GM23338 (cell line): ENCODE data around the gene MAMLD1. TPM values are rescaled to one million over a fixed set of nuclear protein-coding genes. Genes with fewer than 3 reads are reported as not detected.
"Not testable (repeated sequence)": the region's sequence is repeated elsewhere in the genome, so short reads cannot be mapped to it uniquely, and the experiment has no call there.

Experiments
- ATAC-seq: fragments of 200-7000 bp; cut with Tn5 transposase; 3 replicates; pipeline ENCODE4 v1.9.1; 2020
- DNase-seq: peaks from one replicate; pipeline ENCODE4 v3.0.0-alpha.2; 2015; ENCODE audit warnings: low spot score
- H2AFZ ChIP-seq: fragments of 200-600 bp; sonication (generic); 2 replicates; pipeline ENCODE4 v1.8.0; 2016; ENCODE audit warnings: antibody characterized with exemption, mild to moderate bottlenecking, moderate library complexity
- H3F3A ChIP-seq: fragments of 200-600 bp; sonication (generic); replicated peaks from 2 replicates; pipeline ENCODE4 v1.8.0; 2017; ENCODE audit warnings: antibody characterized with exemption, mixed run types, low read depth
- H3K27ac ChIP-seq: fragments of 200-600 bp; sonication (generic); 2 replicates; pipeline ENCODE4 v1.6.1; 2016; ENCODE audit warnings: low read depth
- H3K27me3 ChIP-seq: fragments of 200-600 bp; sonication (generic); 2 replicates; pipeline ENCODE4 v1.8.0; 2016; ENCODE audit warnings: mild to moderate bottlenecking, mixed run types, moderate library complexity; ENCODE audit not compliant: insufficient read depth
- H3K36me3 ChIP-seq: fragments of 200-600 bp; sonication (generic); 2 replicates; pipeline ENCODE4 v1.8.0; 2016; ENCODE audit warnings: mild to moderate bottlenecking; ENCODE audit not compliant: insufficient read depth
- H3K4me1 ChIP-seq: fragments of 200-600 bp; sonication (generic); 2 replicates; pipeline ENCODE4 v1.8.0; 2016; ENCODE audit warnings: mild to moderate bottlenecking, moderate library complexity; ENCODE audit not compliant: insufficient read depth
- H3K4me2 ChIP-seq: fragments of 200-600 bp; sonication (generic); 2 replicates; pipeline ENCODE4 v1.7.1; 2017; ENCODE audit warnings: mixed run types
- H3K4me3 ChIP-seq: fragments of 200-600 bp; sonication (generic); 2 replicates; pipeline ENCODE4 v1.6.1; 2016; ENCODE audit warnings: mixed run types
- H3K79me2 ChIP-seq: fragments of 200-600 bp; sonication (generic); replicated peaks from 2 replicates; pipeline ENCODE4 v1.8.0; 2017; ENCODE audit warnings: mild to moderate bottlenecking; ENCODE audit not compliant: insufficient read depth
- H3K9me2 ChIP-seq: fragments of 200-600 bp; sonication (generic); 2 replicates; pipeline ENCODE4 v1.8.0; 2017; ENCODE audit not compliant: insufficient read depth
- H4K20me1 ChIP-seq: fragments of 200-600 bp; sonication (generic); replicated peaks from 2 replicates; pipeline ENCODE4 v1.8.0; 2017; ENCODE audit warnings: mild to moderate bottlenecking; ENCODE audit not compliant: insufficient read depth
- H3K27ac Mint-ChIP-seq: 2 replicates; pipeline ENCODE4 v1.8.0; 2020; ENCODE audit warnings: inconsistent platforms, mild to moderate bottlenecking, moderate library complexity, mixed read lengths
- H3K27me3 Mint-ChIP-seq: 3 replicates; pipeline ENCODE4 v1.8.0; 2022; ENCODE audit warnings: low read depth, mild to moderate bottlenecking, moderate library complexity, mixed read lengths, inconsistent platforms; ENCODE audit not compliant: insufficient read depth, poor library complexity
- H3K36me3 Mint-ChIP-seq: 3 replicates; pipeline ENCODE4 v1.8.0; 2021; ENCODE audit warnings: low read depth, mild to moderate bottlenecking, inconsistent platforms, moderate library complexity, mixed read lengths
- H3K4me1 Mint-ChIP-seq: 3 replicates; pipeline ENCODE4 v1.8.0; 2020; ENCODE audit warnings: mild to moderate bottlenecking, inconsistent platforms, mixed read lengths
- H3K4me3 Mint-ChIP-seq: 3 replicates; pipeline ENCODE4 v1.8.0; 2021; ENCODE audit warnings: moderate library complexity, mild to moderate bottlenecking, inconsistent platforms, mixed read lengths
- H3K9me3 Mint-ChIP-seq: 3 replicates; pipeline ENCODE4 v1.8.0; 2020; ENCODE audit warnings: moderate library complexity, mild to moderate bottlenecking, inconsistent platforms, mixed read lengths
- CREB1 ChIP-seq: fragments of 250-450 bp; sonication (Bioruptor Pico); IDR thresholded peaks from 2 replicates; pipeline ENCODE4 v1.5.0; 2020; ENCODE audit warnings: low read depth, mild to moderate bottlenecking, moderate library complexity
- EZH2 ChIP-seq: fragments of 200-600 bp; sonication (generic); IDR thresholded peaks from one replicate; pipeline ENCODE4 v1.8.0; 2017; ENCODE audit warnings: antibody characterized with exemption, mild to moderate bottlenecking, low read depth; ENCODE audit not compliant: unreplicated experiment
- EZH2phosphoT487 ChIP-seq: fragments of 200-600 bp; sonication (generic); IDR thresholded peaks from one replicate; pipeline ENCODE4 v1.8.1; 2018; ENCODE audit warnings: antibody characterized with exemption; ENCODE audit not compliant: unreplicated experiment
- JUNB ChIP-seq: IDR thresholded peaks from one replicate; pipeline ENCODE4 v1.6.1; 2016; ENCODE audit warnings: antibody characterized with exemption; ENCODE audit not compliant: unreplicated experiment
- NANOG ChIP-seq: IDR thresholded peaks from 2 replicates; pipeline ENCODE4 v1.6.1; 2016; ENCODE audit warnings: antibody characterized with exemption, borderline replicate concordance
- POLR2AphosphoS5 ChIP-seq: IDR thresholded peaks from 2 replicates; pipeline ENCODE4 v1.6.1; 2016; ENCODE audit warnings: antibody characterized with exemption, low read depth
- STAT1 ChIP-seq: IDR thresholded peaks from one replicate; pipeline ENCODE4 v1.6.1; 2016; ENCODE audit warnings: antibody characterized with exemption; ENCODE audit not compliant: unreplicated experiment
- ZNF114 ChIP-seq: fragments of 250-450 bp; sonication (Bioruptor Pico); IDR thresholded peaks from 2 replicates; pipeline ENCODE4 v1.5.0; 2020; ENCODE audit warnings: mild to moderate bottlenecking, moderate library complexity
- ZNF331 ChIP-seq: fragments of 250-450 bp; sonication (Bioruptor Pico); IDR thresholded peaks from 2 replicates; pipeline ENCODE4 v1.5.0; 2020; ENCODE audit warnings: low read depth, mild to moderate bottlenecking, moderate library complexity
- polyA plus RNA-seq: library from polyadenylated mRNA; unstranded; fragments of >200 nt; fragmentation: Nextera tagmentation; extraction: Ambion mirVana; gene quantifications from 2 replicates; pipeline ENCODE4 v1.2.1, GENCODE V29; 2016
- total RNA-seq: library from RNA; depleted of rRNA; stranded (reverse); fragments of >200 nt; shearing (Covaris generic); gene quantifications from 2 replicates; pipeline ENCODE4 v1.2.3, GENCODE V29; 2014
- TF ChIP-seq, protein P1 (sequence below): IDR thresholded peaks from 2 replicates; pipeline ENCODE4 v1.6.1; 2016; ENCODE audit warnings: antibody characterized with exemption
- TF ChIP-seq, protein P2 (sequence below): IDR thresholded peaks from one replicate; pipeline ENCODE4 v1.6.1; 2018; ENCODE audit warnings: antibody characterized with exemption; ENCODE audit not compliant: unreplicated experiment
- TF ChIP-seq, protein P3 (sequence below), 2 experiments: fragments of 200-600 bp in 1 of 2; sonication (generic) in 1 of 2; conservative IDR thresholded peaks; 2 replicates each; pipeline versions ENCODE4 v1.5.1 to v1.6.1; 2016 to 2017; ENCODE audit warnings: antibody characterized with exemption in 2 of 2, low read depth in 2 of 2, mild to moderate bottlenecking in 2 of 2, moderate library complexity in 1 of 2

Gene MAMLD1
- total and polyA plus RNA-seq, 2 experiments from 2014 or later, result 0.13 to 0.21 TPM

DNA sequence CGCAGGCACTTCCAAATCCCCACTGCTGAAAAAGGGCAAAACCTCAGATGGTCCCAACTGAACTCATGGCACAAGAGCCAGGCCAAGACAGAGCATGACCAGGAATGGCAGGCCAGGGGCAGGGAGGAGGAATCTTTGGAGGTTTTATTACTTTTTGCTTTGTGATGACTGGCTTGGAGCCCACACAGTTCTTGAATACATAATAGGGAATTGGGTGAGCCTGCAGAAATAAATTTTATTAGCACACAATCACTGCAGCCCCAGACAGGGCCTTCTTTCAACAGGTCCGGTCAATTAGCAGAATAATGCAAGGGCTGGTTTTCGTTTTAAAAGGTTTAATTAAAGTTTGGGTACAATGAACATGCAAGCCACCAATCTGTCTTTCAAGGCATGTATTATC is 23.4 kb upstream of the MAMLD1 start:
- H3K9me3 Mint-ChIP-seq, result no peaks in the 10 kb centered on the region
- Histone ChIP-seq H3K4me1 (no peaks in the 10 kb centered on the region), H3F3A (no peaks in the 10 kb centered on the region), H3K4me3 (no peak overlapping the region), H3K9me2 (no peaks in the 10 kb centered on the region), H3K79me2 (no peaks in the 10 kb centered on the region), H2AFZ (no peak overlapping the region), H3K36me3 (no peaks in the 10 kb centered on the region), H3K27me3 (no peaks in the 10 kb centered on the region), H3K4me2 (no peak overlapping the region), H3K27ac (no peak overlapping the region), H4K20me1 (no peaks in the 10 kb centered on the region)
- no peak overlapping the region for H3K4me3 Mint-ChIP-seq
- no peak for ATAC-seq
- H3K27me3 Mint-ChIP-seq, result peaks cover 2% of the 10 kb centered on the region
- DNase-seq, result no peak
- H3K36me3 Mint-ChIP-seq, result no peaks in the 10 kb centered on the region
- H3K27ac Mint-ChIP-seq, result no peak overlapping the region
- H3K4me1 Mint-ChIP-seq, result no peaks in the 10 kb centered on the region; the same call in 2 of the 3 replicates
- TF ChIP-seq EZH2phosphoT487 (no peak), ZNF114 (CRISPR knock-in tag) (no peak)

DNA sequence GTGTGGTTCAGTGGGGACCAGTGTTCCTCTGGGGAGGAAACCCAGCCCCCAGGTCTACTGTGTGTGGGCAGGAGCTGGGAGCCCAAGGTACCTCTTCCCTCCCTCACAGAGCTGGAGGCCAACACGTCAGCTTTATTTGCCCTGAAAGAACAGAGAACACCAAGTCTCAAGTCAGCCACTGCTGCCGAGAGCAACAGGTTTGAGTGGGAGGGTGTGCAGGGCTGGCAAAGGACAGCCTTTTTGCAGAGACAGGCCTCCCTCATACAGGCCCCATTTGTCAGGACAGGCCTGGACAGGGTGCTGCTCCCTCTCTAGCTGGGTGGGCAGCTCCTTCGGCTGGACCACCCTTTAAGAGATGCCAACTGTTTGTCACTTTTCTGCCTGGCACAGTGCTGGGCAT is 22.8 kb upstream of the MAMLD1 start:
- not testable (repeated sequence) for DNase-seq, ATAC-seq, H3F3A ChIP-seq, H3K4me3 Mint-ChIP-seq, H3K27me3 Mint-ChIP-seq, H3K36me3 ChIP-seq, H3K36me3 Mint-ChIP-seq, H3K9me2 ChIP-seq, H3K4me2 ChIP-seq, H3K79me2 ChIP-seq, H3K27ac ChIP-seq, H3K4me3 ChIP-seq, H4K20me1 ChIP-seq, H3K4me1 Mint-ChIP-seq, H3K27ac Mint-ChIP-seq, H3K9me3 Mint-ChIP-seq, H3K27me3 ChIP-seq, H3K4me1 ChIP-seq, H2AFZ ChIP-seq

DNA sequence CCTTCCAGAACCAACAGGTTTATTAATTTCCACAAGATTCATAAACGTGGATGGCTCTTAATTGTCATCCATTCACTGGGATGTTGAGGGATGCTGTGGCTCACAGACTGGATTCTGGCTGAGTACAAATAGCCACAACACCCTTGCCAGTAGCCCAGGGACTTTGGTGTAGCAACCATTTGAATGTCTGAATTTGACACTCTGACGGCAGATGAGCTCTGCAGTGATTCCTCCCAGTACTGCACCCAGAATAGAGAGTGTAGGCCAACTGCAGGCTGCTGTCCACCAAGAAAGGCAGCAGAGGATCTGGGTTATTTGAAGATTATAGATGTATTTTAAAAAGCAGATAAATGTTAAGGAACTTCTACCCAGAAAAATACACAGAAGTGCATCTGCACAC is 15.6 kb upstream of the MAMLD1 start:
- Histone ChIP-seq H3K4me1 (peaks cover 9% of the 10 kb centered on the region; the same call in 1 of the 2 replicates), H3K36me3 (no peaks in the 10 kb centered on the region), H4K20me1 (no peaks in the 10 kb centered on the region), H3K27me3 (no peaks in the 10 kb centered on the region), H3K4me2 (no peak overlapping the region), H2AFZ (no peak overlapping the region), H3F3A (no peaks in the 10 kb centered on the region), H3K79me2 (no peaks in the 10 kb centered on the region), H3K27ac (no peak overlapping the region), H3K9me2 (no peaks in the 10 kb centered on the region), H3K4me3 (no peak overlapping the region)
- Mint-ChIP-seq H3K9me3 (no peaks in the 10 kb centered on the region), H3K36me3 (no peaks in the 10 kb centered on the region), H3K4me1 (peaks cover 11% of the 10 kb centered on the region), H3K27me3 (peaks cover 6% of the 10 kb centered on the region), H3K27ac (no peak overlapping the region), H3K4me3 (no peak overlapping the region)
- DNase-seq (no peak), ATAC-seq (no peak)
- TF ChIP-seq, protein P1, sequence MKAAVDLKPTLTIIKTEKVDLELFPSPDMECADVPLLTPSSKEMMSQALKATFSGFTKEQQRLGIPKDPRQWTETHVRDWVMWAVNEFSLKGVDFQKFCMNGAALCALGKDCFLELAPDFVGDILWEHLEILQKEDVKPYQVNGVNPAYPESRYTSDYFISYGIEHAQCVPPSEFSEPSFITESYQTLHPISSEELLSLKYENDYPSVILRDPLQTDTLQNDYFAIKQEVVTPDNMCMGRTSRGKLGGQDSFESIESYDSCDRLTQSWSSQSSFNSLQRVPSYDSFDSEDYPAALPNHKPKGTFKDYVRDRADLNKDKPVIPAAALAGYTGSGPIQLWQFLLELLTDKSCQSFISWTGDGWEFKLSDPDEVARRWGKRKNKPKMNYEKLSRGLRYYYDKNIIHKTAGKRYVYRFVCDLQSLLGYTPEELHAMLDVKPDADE, result no peak
- TF ChIP-seq, protein P2, sequence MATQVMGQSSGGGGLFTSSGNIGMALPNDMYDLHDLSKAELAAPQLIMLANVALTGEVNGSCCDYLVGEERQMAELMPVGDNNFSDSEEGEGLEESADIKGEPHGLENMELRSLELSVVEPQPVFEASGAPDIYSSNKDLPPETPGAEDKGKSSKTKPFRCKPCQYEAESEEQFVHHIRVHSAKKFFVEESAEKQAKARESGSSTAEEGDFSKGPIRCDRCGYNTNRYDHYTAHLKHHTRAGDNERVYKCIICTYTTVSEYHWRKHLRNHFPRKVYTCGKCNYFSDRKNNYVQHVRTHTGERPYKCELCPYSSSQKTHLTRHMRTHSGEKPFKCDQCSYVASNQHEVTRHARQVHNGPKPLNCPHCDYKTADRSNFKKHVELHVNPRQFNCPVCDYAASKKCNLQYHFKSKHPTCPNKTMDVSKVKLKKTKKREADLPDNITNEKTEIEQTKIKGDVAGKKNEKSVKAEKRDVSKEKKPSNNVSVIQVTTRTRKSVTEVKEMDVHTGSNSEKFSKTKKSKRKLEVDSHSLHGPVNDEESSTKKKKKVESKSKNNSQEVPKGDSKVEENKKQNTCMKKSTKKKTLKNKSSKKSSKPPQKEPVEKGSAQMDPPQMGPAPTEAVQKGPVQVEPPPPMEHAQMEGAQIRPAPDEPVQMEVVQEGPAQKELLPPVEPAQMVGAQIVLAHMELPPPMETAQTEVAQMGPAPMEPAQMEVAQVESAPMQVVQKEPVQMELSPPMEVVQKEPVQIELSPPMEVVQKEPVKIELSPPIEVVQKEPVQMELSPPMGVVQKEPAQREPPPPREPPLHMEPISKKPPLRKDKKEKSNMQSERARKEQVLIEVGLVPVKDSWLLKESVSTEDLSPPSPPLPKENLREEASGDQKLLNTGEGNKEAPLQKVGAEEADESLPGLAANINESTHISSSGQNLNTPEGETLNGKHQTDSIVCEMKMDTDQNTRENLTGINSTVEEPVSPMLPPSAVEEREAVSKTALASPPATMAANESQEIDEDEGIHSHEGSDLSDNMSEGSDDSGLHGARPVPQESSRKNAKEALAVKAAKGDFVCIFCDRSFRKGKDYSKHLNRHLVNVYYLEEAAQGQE, result no peak
- TF ChIP-seq ZNF114 (CRISPR knock-in tag) (no peak), JUNB (no peak), EZH2phosphoT487 (no peak), CREB1 (CRISPR knock-in tag) (no peak), NANOG (no peak), ZNF331 (CRISPR knock-in tag) (no peak), POLR2AphosphoS5 (no peak), EZH2 (no peak), STAT1 (no peak)
- TF ChIP-seq, protein P3, sequence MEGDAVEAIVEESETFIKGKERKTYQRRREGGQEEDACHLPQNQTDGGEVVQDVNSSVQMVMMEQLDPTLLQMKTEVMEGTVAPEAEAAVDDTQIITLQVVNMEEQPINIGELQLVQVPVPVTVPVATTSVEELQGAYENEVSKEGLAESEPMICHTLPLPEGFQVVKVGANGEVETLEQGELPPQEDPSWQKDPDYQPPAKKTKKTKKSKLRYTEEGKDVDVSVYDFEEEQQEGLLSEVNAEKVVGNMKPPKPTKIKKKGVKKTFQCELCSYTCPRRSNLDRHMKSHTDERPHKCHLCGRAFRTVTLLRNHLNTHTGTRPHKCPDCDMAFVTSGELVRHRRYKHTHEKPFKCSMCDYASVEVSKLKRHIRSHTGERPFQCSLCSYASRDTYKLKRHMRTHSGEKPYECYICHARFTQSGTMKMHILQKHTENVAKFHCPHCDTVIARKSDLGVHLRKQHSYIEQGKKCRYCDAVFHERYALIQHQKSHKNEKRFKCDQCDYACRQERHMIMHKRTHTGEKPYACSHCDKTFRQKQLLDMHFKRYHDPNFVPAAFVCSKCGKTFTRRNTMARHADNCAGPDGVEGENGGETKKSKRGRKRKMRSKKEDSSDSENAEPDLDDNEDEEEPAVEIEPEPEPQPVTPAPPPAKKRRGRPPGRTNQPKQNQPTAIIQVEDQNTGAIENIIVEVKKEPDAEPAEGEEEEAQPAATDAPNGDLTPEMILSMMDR (conservative IDR thresholded peaks at IDR 0.05; ENCODE audit: low read depth in 2 of 2), result no peak
